ENCODE measurements around the gene SEMA3F.

The SEMA3F gene

DNA sequence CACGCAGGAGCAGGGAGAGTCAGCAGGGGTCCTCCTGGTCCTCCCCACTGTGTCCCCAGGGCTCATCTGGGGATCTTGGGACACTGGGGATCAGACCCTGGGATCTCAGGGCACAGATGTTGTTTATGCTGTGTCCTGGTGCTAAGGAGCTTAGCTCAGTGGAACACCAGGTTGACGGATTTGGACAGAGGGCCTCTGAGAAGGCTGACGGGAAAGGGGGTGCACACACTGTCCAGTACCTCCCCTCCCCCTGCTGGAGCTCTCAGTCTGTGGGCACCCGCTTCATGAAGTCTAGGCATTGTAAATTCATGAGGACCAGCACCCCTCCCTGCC lies 21.9 kb upstream of the SEMA3F start:
- no peak for DNase-seq

DNA sequence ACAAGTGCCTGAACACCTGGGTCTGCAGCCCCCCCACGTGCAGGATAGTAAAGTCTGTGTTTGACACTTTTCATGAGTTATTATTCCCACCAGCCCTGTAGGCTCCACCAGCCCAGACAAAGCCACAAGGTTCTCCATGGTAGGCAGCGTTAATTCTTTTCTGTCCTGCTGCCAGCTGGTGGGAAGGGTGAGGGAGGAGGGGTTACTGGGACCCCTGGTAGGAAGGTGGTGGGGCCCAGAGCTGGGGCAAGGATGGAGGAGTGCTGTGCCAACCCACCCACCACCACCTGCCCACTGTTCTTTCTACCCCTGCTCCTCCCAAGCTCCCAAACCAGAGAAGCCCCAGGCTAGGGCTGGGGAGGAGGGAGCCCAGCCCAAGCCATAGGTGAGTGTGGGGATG lies 20.8 kb upstream of the SEMA3F start:
- DNase-seq, result no peak

DNA sequence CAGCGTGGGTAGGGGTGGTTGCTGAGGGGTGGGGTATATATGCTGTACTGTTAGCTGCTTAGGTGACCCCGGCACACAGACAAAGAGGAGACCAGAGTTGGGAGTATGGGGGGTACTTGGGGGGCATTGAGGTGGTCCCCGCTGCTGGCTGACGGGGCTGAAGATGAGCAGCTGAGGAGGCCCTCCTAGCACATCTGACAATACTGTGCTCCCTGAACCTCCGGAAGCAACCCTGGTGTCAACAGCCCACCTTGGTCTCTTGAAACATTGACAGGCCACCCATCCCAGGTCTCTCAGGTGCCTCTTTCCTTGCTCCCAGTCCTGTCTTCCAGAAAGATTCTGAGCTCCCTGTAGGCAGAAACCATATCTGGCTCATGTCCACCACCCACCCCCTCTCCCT lies 19.2 kb upstream of the SEMA3F start:
- DNase-seq, result no peak

GRCh38 chr3:50136714-50137405 lies 18.3 kb upstream of the SEMA3F start:
- no peak for DNase-seq

DNA sequence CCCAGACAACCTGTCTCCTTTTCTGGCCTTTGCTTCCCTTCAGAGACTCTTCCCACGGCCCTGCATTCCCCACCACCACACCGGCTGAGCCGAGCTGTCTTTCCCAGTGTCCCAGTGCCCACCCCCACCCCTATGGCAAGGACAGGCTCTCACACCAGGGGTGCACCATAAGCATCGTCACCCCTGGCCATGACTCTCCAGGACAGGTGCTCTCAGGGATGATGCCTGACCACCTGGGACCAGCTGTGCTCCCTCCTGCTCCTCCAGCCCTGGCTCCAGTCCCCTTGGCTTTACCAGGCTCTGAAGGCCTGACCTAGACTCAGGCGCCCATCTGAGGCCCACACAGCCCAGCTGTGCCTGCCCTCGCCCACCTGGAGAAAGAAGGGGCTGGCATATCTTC lies 17.6 kb upstream of the SEMA3F start:
- no peak for DNase-seq

DNA sequence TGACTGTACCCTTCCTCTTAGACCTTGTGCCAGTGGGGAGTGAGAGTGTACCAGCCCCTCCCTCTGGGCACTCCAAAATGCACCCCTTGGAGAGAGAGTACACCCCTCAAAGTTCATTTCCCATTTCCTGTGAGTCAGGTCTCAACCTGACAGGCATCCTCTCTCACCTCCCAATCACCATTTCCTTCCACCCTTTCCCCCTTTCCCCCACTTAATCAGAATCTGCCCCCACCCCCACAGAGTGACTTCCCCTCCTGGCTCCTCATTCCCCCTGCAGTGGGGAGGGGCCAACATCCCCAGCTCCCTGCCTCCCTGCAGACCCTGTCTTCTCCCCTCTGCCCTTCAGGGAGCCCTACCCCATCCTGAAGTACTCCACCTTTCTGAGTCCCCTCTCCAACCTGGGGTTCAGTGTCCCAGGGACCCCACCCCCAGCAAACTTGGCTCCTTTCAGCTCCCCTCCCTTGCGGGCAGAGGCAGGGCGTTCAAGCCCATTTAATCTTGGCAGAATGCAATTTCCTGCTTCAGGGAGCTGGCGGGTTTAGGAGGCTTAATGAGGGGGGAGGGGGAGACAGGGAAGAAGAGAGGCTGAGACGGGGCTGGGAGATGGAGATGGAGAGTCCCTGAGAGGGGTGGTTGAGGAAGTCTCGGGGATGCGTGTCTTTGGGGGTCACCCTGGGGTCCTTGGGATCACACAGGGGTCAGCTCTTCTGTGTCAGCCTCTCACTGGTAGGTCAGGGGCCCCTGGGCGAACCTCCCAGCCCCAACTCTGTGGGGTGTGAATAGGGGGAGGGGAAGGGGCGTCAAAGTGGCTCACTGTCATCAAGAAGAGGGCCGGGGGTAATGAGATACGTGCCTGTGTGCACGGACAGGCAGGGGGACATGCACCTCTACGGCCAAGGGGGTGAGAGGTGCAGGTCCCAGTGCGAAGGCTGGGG lies 16.6 kb upstream of the SEMA3F start:
- DNase-seq, result no peak

DNA sequence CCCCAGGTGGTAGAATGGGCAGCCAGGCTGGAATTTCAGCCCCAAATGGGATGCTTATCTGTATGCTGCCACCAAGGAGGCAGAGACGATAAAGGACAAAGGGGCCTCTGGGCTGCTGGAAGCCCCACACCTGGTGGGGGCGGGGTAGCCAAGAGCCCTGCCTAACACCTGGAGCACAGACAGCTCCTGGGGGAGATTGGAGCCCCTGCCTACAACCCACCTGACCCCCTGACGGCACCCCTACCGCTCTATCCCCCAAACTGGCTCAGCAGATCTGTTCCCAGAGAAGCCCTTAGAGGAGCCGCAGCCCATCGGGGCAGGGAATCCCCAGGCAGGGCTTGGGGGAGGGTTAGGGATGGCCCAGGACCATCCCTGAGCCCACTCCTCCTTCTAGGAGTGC lies 15.8 kb upstream of the SEMA3F start:
- DNase-seq, result no peak

DNA sequence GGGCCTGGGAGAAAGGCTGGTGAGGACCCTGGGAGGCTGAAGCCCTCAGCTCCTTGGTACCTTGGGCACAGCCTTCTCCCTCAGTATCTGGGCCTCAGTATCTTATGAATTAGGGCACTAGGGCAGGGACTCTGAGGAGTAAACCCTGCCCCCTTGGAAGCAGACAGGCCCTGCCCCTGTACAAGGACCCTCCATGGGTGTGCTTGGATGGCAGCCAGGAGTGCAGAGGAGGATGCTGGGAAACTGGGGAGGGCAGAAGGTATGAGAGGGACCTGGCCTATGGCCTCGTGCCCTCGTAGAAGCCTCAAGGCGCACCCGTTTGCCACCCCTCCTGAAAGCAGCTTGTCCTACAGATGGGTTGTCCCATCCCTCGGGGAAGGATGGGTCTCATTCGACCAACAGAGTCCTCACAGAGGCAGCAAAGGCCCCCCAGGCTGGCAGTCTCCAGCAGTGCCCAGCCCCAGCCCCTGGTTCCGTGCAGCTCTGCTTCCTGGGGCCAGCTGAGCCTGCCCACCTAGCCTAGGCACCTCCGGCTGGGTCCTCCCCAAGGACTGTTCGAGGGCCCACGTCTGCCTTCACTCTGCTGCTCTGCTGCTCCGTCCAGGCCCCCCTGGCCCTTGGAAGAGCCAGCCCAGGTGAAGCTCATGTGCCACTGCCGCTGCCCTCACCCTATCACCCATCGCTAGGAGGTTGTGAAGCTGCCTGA lies 15.3 kb upstream of the SEMA3F start:
- no peak for DNase-seq

DNA sequence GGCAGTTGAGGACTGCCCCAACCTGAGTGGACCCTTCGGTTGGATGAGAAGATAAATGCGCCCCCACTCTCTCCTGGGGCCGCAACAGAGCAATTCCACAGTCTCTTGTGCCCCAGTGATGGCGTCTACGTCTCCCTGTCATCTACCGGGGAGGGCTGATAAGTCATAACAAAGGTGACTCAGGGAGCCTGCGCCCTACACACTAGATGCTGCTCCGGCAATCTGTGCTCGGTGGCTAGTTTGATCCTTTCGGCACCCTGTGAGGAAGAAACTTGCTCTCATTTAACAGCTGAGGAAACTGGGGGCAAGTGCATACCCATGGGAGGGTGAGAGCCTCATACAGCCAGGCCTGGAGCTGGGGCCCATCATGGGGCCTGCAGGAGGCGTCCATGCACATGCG lies 14.1 kb upstream of the SEMA3F start:
- DNase-seq, result no peak

DNA sequence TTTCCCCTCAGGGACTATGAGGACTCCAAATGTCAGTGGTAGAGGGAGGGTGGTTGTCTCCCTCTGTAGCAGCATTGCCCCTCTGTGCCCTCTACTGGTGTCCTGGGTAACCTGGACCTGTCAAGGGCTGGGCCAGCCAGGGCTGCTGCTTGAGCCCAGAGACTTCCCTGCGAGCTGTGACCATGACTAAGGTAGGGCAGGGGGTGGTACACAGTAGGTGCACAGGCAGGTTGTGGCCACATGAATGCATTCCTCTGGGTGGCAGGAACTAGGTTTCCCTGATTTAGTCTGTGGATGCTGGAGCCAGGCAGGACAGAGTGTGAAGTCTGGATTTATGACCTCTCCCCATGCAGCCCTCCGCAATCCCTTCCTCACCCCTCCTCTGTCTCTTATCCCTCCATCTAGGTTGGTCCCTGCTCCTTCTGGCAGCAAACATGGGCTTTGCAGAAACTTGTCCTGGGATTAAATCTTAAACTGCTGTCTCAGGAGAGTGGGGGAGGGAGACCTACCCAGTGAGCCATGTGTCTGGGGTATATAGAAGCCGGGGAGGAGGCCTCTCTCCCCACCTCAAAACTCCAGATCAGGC lies 8.7 kb upstream of the SEMA3F start:
- DNase-seq, result no peak

DNA sequence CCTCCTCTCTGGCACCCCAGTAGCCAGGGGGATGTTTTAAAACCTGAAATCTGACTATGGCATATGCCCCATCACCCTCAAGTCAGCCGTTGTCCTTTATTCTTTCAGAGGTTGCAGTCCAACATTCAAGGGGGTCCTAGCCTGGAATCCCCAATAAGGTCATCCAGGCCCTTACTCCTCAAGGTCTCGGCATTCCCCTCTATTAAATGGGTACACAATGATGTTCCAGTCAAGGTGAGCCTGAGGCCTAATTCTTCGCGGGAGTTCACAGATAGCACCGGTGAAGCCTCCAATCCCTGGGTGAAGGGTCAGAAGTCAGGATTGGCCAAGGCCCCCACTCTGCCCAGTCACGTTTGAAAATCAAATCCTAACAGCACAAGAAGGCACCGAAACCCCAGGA lies 8.1 kb upstream of the SEMA3F start:
- no peak for DNase-seq

- DNase-seq, result no peak
Observed at GRCh38 chr3:50147447-50147846, 7.7 kb upstream of the SEMA3F start.

DNA sequence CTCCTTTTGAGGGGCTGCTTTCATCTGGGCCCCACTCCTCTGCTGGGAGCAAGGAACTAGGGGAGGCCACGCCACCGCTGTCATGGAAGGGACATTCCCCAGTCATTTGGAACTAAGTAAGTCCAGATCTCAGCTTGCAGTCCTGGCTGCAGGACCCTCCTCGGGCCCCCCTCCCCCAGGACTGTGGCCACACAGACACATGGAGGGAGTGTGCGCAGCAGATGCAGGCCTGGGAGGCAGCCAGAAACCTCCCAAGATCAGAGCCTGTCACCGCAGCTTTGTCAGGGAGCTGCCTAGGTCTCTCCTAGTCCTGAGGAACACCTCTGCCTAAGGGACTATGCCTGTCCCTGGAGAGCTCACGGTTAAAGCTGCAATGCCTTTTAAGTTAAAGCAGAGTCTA lies 7.3 kb upstream of the SEMA3F start:
- DNase-seq, result no peak

DNA sequence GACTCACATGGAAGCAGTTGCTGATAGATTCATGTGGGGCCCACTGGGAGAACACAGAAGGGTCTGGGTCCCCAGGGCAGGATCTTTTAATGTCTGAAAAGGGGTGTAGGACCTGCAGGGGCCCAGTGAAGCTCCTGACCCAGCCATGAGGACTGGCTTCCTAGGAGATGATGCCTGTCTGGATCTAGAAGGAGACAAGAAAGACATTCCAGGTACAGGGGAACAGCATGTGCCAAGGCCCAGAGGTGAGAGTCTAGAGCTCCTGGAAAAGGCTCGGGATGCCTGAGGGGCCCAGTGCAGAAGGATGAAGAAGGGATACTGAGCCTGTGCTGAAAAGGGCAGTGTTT lies 4.7 kb upstream of the SEMA3F start:
- DNase-seq, result no peak

GRCh38 chr3:50150863-50151686 lies 4.0 kb upstream of the SEMA3F start:
- no peak for DNase-seq

- no peak for DNase-seq
Observed at GRCh38 chr3:50151728-50152127, 3.4 kb upstream of the SEMA3F start.

DNA sequence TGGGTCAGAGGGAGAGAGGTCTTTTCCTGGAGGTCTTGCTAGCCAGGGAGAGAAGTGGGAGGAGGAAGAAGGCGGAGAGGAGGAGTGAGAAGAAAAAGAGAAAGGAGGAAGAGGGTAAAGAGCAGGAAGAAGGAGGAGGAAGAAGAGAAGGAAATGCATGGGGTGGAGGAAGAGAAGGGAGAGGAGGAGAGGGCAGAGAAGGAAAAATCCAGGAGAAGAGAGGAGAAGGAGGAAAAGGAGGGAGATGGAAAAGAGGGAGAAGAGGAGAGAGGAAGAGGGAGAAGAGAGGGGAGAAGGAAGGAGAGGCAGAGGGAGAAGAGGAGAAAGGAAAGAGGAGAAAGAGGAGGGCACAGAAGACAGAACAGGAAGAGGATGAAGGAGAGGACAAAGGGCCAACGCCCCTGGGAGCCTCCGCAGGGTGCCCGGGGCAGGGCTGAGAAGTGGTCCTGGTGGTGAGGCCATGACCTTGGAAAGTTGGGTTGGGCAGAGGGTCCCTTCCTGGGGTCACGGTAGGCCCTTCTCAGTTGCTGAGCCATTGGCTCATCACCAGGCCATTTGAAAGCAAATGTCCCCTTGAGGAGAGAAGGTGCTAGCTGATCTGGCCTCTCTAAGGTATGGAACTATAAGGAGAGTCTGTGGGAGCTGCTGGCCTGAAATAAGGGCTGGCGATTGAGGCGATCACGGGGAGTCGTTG lies 1.2 kb upstream of the SEMA3F start:
- DNase-seq, result no peak

GRCh38 chr3:50154476-50154839 lies 666 bp upstream of the SEMA3F start:
- DNase-seq, result no peak

- DNase-seq, result no peak
Observed at GRCh38 chr3:50155491-50155878, 361 bp downstream of the SEMA3F start.

- DNase-seq, result no peak
Observed at GRCh38 chr3:50155891-50156290, 767 bp downstream of the SEMA3F start.

- DNase-seq, result no peak
Observed at GRCh38 chr3:50156549-50157493, 1.7 kb downstream of the SEMA3F start.

Data from NCI-H2107 (cell line).